GOT3 (cell line): ENCODE measurements around the gene KDM4B.

ENCODE experiments used
- DNase-seq: peaks from one replicate; lab custom pipeline; 2025; ENCODE audit warnings: mixed read lengths; lab: John Stamatoyannopoulos, UW

The KDM4B gene

DNA sequence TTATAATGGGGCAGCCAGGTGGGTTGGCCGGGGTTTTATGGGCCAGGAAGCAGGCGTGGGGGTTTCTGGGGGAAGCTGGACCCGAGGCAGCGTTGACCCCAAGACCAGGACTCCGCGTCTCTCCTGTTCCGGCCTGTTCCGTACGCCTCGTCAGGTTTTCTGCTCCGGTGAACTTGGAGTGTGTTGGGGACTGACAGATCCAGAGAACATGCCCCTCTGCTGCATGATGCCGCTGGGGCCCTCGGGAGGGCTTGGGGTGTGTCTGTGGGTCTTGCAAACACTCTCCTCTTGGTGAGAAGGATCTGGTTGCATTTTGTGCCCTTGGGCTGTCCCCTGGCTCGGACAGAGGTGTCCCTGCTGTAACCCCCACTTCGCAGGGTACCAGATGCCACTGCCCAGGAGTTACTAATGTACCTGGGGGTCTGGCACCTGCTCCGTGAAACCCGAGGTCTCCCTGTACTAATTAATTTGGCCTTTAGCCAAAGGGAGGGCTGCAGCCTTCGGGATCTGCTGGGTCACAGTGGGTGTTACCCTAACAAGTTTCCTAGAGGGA, 15.6 kb downstream of the KDM4B start:
- DNase-seq = no peak

DNA sequence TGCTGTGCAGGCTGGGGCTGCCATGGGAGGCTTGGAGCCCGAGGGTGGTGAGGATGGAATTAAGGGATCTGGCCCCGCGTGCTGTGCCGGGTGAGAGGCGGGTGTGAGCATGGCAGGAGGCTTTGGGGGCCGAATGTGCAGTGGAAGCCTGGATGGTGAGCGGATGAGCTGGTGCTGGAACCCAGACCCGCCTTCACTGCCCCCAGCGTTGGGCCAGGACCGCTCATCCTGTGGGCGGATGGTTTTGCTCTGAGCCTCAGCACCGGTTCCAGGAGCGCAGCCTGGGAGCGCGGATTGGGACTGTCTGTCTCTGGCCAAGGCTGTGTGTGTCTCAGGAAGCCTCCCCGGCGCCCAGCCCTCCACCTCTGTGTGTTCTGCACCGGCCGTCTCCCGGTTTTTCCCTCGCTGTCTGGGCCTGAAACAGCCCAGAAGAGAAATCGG, 16.7 kb downstream of the KDM4B start:
- no peak for DNase-seq

DNA sequence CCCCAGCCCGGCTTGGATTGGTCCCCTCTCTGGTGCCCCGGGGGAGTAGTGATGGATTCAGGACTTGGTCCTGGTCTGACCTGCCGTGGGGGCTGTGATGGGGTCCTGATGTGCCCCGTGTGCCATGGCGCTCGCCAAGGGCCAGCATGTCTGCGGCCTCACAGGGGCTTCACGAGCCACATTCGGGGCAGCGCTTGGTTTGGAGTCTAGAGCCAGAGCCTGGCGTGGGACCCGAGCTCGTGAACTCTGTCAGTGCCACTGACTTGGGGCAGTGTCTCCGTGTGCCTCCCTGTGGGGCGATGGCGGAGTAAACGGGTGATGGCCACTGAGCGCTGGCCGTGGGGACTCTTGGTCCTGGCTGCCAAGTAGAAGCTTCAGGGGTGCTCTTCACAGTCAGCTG, 17.1 kb downstream of the KDM4B start:
- no peak for DNase-seq

DNA sequence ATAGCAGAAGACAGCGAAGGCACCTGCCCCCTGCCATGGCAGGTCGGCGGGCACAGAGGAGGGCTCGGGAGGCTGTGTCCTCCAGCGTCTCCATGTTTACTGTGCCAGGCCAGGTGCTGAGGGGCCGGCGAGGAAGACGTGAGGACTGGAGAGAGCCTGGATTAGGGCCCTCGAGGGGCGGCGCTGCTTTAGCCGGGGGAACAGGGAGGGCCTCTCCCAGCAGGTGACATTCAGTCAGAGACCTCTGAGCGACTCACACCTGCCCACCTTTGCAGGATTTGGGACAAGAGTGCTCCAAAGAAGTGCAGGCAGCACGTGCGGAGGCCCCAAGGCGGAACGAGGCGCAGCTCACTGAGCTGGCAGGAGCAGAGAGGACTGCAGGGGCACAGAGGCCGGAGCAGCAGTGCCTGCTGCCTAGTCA, 17.6 kb downstream of the KDM4B start:
- no peak for DNase-seq

DNA sequence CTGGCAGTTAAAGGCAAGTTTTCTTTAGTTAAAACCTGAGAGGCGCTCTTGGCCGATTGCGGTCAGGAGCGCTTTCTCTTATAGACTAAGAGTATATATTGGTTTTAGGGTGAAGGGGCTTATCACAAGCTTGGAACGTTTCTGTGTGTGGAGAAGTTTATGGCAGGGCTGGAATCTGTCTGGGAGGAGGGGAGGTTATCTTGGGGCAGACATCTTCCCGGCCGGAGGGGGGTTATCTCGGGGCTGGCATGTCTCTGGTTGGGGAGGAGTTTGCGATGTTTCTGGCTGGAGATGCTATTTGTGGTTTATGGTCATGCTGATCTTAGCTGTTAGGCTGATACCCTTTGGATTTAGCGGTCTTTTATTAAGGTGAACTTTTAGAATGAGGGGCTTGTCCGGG, 18.3 kb downstream of the KDM4B start:
- no peak for DNase-seq

DNA sequence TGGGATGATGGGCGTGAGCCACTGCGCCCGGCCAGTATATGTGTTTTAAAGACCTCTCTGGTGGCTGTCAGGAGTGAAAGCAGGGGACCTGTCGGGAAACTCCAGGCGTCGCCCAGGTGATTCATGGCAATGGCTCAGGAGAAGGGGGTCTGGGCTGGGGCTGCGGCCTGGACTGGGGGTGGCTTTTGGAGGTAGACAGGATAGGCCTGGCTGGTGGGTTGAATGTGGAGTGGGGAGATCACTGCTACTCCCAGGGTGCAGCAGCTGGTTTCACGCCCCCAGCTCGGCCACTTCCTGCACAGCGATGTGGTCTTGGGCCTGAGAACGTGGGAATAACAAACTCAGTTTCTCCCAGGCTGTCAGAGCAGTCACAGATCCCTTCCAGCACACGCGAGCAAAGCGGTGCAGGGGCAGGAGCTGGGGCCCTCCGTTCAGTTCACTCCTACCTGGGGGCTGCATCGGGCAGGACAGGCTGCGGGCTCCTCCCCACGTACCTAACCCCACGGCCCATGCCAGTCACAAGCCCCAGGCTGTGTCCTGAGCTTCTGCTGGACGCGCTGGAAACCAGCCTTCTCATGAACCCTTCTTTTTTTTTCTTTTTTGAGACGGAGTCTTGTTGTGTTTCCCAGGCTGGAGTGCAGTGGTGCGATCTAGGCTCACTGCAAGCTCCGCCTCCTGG, 18.9 kb downstream of the KDM4B start:
- DNase-seq = no peak

DNA sequence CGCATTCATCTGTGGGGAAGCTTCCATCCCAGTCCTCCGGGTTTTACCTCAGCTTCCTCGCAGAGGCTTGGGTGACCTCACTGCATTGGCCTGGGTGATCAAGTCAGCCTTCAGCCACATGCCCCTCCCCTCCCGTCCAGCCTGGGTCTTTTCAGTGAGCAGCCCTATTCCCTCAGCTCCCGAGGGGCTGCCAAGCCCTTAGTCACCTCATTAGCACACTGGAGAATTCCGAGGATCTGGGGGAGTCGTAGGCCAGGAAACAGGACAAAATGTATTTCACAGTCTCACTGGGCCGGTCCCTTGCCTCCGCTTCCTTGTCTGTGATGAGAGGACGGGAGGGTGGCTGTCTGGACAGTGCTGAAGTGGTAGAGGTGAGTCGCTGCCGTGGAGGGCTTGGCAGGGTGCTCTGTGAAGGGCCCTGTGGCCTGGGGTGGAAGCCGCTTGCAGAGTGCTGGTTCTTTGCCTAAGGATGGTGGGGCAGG, 19.9 kb downstream of the KDM4B start:
- DNase-seq = no peak

DNA sequence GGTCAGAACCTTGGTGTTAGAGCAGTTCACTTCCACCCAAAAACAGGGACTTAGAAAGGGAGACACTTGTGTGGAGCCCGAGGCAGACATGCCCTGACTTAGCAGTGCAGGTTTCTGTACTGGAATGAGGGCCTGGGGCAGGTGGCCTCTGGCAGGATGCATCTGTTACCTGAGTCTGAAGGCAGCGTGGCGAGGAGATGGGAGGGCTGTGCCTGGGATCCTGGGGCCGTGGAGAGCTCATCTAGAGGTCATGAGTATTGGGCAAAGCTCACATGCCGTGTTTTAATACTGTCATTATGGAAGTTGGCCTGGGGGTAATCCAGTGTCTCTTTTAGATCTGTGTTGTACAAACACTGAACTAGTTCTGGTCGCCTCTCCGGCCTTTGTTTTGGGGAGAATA, 21.4 kb downstream of the KDM4B start:
- DNase-seq = no peak

DNA sequence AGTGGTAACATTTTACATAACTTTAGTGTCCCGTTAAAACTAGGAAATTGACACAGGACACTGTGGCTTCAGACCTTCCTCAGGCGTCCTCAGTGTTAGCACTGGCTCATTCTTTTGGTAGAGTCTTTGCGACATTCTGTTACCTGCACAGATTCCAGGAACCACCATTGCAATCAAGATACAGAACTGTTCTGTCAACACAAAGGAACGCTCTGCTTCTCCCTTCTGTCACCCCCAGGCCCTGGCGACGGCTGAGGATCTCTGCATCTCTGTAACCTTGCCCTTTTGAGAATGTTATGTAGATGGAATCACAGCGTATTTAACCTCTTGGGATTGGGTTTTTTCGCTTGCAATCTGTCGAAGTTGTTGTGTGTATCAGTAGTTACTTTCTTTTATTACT, 22.6 kb downstream of the KDM4B start:
- no peak for DNase-seq

DNA sequence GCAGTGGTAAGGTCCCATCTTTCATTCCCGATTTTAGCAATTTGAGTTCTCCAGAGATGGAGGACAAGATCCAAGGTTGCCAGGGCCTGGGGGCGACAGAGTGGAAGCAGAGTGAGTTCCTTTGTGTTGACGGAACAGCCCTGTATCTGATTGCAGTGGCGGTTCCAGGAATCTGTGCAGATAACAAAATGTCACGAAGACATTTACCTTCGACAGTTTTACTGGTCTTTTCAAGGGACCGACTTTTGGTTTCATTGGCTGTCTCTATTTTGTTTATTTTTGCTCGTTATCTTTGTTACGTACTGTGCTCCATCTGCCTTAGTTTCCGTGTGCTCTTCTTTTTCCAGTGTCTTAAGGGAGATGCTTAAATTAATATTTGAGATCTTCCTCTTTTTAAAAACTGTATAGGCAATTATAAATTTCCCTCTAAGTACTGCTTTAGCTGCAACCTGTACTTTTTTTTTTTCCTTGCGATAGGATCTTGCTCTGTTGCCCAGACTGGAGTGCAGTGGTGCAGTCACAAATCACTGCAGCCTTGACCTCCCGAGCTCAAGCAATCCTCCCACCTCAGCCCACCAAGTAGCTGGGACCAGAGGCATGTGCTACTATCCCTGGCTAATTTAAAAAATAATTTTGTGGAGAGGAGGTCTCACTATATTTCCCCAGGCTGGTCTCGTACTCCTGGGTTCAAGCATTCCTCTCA, 23.2 kb downstream of the KDM4B start:
- DNase-seq = no peak

DNA sequence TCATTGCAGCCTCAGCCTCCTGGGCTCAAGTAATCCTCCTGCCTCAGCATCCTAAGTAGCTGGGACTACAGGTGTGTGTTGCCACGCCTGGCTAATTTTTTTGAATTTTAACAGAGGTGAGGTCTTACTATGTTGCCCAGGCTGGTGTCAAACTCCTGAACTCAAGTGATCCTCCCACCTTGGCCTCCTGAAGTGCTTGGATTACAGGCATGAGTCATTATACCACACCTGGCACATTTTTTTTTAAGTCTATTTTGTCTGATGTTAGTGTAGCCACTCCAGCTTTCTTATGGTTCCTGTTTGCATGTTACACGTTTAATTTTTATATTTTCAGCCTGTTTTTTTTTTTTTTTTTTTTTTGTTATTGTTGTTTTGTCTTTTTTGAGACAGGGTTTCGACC, 24.8 kb downstream of the KDM4B start:
- DNase-seq = no peak

DNA sequence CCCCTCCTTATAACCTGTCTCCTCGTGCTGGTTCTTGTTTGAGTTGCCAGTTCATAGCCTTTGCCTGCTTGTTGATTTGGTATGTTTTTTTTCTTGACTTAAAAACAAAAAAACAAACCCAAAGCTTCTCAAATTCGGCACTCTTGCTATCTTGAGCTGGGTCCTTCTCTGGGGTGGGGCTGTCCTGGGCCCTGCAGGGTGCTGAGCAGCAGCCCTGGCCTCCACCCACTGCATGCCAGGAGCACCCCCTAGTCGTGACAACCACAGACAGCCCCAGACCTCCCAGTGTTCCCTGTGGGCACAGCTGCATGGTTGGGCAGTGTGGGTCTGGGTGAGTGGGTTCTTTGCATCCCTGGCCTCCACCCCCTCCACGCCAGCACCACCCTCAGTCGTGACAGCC, 27.8 kb downstream of the KDM4B start:
- DNase-seq = no peak

DNA sequence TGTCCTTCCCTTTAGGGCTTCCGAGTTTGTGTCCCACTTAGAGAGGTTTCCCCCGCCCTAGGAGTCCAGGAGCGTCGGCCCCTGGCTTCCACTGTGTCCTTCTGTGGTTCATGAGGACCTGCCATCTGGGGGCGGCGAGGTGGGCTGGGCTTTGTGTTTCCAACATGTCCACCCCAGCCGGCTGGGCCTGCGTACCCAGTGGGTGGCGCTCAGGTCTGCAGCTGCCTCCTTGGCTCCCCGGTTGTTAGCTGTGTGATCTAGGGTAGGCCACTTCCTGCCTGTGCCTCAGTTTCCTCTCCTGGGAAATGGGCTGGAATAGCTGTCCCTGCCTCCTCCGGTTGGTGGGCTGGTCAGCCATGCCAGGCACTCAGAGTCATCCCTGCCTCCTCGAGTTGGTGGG, 28.4 kb downstream of the KDM4B start:
- DNase-seq = no peak

DNA sequence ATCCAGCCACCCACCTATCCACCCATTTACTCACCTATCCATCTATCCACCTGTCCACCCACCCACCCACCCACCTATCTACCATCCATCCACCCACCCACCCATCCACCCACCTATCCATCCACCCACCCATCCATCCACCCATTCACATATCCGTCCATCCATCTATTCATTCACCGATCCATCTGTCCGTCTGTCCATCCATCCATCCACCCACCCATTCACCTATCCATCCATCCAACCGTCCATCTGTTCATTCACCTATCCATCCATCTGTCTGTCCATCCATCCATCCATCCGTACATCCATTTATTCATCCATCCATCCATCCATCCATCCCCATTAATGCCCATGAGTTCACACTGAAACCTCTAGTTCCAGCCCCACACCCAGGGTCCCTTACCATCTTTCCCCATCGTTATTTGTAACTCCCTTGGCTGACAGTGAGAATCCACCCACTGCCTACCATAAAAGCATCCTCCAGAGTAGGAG, 31.3 kb downstream of the KDM4B start:
- DNase-seq = no peak

DNA sequence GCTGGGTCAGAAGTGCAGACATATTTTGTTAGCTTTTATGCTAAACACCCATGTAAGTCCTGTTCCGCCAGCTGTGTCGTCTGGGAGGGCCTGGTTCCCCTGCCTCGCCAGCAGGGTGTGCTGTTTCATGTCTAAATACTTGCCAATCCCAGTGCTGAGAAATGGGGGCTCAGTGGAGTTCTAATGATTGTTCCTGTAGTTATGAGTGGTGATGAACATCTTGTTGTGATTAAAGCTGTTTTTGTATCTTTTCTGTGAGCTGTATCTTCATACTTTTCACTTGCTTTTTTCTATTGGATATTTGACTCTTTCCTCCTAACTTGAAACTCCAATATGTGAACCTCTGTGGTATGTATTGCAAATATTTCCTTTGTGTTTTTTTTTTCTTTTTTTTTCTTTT, 32.7 kb downstream of the KDM4B start:
- no peak for DNase-seq

DNA sequence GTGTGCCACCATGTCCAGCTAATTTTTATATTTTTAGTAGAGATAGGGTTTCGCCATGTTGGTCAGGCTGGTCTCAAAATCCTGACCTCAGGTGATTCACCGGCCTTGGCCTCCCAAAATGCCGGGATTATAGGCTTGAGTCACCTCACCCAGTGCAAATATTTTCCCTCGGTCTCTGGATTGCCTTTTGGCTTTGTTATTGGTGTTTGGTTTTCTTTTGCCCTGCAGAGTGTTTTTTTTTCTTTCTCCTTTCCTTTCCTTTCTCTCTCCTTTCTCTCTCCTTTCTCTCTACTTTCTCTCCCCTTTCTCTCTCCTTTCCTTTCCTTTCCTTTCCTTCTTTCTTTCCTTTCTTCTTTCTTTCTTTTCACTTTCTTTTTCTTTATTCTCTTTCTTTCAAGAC, 33.2 kb downstream of the KDM4B start:
- DNase-seq = no peak

DNA sequence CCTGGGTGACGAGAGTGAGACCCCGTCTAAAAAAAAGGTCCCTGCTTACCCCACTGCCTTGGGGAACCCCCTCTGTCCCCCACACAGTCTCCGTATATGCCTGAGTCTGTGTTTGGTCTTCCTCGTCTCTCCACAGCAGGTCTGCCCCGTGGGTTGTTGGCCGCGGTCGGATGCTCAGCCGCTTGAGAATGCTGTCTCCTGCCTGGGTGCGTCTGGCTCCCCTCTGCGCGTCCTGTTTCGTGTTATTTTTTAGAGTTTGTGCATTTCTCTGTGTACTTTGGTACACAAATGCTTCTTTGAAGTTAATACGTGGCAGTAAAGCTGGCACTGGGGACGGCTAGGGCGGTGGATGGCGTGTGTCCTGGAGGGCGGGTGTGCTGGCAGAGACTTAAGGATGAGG, 34.9 kb downstream of the KDM4B start:
- DNase-seq = no peak

DNA sequence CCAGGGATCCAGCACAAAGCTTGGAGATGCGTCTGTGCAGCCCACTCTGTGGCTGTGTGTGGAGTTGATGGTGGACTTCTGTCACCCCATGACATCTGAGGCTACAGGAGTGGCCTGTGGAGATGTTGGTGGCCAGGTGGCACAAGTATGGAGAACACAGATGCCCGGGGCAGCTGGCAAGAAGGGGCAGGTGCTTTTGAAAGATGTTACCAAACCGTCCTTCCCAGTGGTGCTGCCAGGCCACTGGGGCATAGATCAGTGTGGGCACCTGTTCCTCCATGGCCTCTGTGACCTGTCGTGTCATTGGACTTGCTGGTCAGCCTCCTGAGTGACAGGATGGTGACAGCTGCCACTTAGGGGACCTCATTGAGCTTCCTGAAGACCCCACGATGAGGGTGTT, 36.2 kb downstream of the KDM4B start:
- no peak for DNase-seq

DNA sequence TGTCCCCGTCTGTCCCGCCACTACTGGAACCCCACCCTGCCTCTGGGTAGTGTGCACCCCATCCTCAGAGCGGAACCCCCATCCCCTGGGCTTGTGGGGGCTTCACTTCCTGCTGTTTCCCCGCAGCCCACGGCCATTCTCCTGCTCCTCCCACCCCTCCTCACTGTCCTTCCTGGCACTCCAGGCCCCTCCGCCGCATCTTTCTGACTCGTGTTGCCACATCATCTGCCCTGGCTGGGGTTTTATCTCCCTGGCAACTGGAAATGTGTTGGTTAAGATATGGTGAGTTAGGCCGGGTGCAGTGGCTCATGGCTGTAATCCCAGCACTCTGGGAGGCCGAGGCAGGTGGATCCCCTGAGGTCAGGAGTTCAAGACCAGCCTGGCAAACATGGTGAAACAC, 37.3 kb downstream of the KDM4B start:
- no peak for DNase-seq

DNA sequence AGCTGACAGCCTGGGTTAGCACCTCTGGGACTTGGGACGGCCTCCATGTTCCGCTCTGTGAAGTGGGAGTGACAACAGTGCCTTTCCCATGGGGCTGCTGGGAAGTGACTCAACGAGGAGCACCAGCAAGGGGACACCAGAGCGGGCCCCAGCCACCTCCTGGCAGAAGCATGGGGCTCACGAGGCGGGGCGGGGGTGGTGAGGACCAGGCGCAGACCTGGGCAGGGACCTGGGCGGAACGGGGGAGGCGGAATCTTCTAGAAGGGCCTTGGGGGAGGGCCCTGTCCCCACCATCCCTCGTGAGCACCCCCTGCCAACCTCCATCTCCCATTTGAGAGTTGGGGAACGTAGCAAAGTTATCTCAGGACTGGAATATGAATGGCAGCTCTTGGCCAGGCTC, 37.9 kb downstream of the KDM4B start:
- DNase-seq = no peak

DNA sequence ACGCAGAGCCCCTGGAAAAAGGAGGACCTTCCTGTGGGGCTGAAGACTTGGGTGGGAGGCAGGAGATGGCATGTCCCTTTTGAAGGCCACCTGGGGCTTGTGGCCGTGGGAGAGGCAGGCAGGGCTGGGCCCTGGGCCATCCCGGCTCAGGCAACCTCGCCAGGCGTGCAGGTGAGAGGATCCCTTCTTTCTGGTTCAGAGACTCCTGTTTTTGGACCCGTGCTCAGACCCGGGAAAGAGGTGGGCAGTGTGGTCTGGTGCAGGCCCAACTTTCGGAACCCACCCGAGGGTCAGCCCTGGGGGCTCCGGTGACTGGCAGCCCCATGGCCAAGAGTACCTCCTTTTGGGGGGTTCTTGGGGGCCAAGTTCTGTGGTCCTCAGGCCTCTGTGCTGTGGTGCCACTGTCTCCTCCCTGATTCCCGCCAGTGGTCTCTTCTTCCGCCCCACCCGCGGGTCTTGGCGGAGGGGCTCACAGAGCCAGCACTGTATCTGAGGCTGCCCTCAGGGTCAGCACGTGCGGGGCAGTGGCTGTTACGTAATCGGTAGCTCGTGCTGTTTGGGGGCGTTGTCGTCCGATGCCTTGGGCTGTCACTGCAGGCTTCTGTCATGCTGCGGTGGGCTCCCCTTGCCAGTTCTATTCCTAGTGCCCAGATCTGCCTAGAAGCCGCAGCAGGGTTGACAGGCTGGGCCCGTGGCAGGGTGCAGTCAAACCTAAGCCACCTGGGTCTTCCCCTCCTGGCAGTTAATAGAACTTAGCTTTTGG, 42.7 kb downstream of the KDM4B start:
- DNase-seq = no peak

DNA sequence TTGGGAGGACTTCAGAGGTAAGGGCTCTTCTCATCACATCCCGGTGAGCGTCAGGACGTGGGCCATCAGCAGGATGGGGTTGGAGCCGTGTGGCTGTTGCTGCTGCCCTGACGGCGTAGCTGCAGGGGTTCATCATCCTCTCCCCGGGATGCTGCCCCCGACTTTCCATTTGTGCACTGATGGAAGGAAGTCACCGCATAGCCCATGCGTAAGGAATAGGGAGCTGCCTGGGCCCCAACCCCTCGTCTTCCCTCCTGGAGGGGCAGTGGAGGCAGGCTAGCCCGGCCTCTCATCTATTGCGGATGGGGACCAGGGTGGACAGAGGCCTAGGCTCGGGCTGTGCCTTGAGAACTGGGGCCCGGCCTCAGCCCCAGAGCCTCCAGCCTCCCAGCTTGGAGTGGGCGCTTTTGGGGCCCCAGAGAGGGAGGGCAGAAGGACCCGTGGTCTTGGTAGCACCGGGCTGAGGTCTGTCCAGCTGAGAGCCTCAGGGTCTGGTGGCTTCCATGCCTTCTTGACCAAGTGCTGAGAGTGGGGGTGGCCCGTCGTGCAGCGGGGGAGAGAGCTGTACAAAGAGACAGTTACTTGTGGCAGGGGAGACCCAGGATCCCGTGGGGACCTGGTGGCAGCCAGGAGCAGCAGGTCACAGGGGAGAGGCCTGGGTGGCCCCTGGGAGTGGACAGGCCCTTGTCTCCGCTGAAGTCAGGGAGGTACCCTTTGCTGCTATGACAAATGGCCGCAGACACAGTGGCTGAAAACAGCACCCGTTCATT, 44.0 kb downstream of the KDM4B start:
- no peak for DNase-seq
